ENCODE measurements around the gene PSTPIP1.
A peak's percentile ranks its signal among the peaks of the same experiment; 100 is the strongest.

The PSTPIP1 gene

GRCh38 chr15:77071305-77072223, 76.6 kb downstream of the PSTPIP1 start:
- Histone ChIP-seq H3K4me1 (ENCODE audit: insufficient read depth, insufficient read length) (no peaks in the 10 kb centered on the region), H3K9ac (ENCODE audit: insufficient read length, low read depth) (peak overlapping the region; percentile 11), H3K4me3 (ENCODE audit: insufficient read length, low read depth) (no peak overlapping the region), H3K27me3 (ENCODE audit: insufficient read depth, insufficient read length) (peaks cover 2% of the 10 kb centered on the region), H3K36me3 (ENCODE audit: insufficient read depth, insufficient read length, low read length) (peaks cover 19% of the 10 kb centered on the region), H3K9me3 (ENCODE audit: insufficient read depth, low read length) (no peaks in the 10 kb centered on the region)
- no peak for TF ChIP-seq SUZ12 (IDR thresholded peaks at IDR 0.05; ENCODE audit: extremely low read depth, insufficient read depth, insufficient read length)
- no peak for TF ChIP-seq YY1 (IDR thresholded peaks at IDR 0.05; ENCODE audit: insufficient read depth, insufficient read length)
- no peak for TF ChIP-seq ZNF274 (IDR thresholded peaks at IDR 0.05; ENCODE audit: low read depth, low read length)
- no peak for DNase-seq (ENCODE audit: low read depth, low spot score)

GRCh38 chr15:77074350-77074749, 79.4 kb downstream of the PSTPIP1 start:
- H3K4me3 ChIP-seq (ENCODE audit: insufficient read length, low read depth): no peak overlapping the region
- no peaks in the 10 kb centered on the region for H3K9me3 ChIP-seq (ENCODE audit: insufficient read depth, low read length)
- H3K27me3 ChIP-seq (ENCODE audit: insufficient read depth, insufficient read length): peaks cover 2% of the 10 kb centered on the region
- peaks cover 5% of the 10 kb centered on the region for H3K36me3 ChIP-seq (ENCODE audit: insufficient read depth, insufficient read length, low read length)
- no peak for DNase-seq (ENCODE audit: low read depth, low spot score)
- H3K9ac ChIP-seq (ENCODE audit: insufficient read length, low read depth): no peak overlapping the region
- H3K4me1 ChIP-seq (ENCODE audit: insufficient read depth, insufficient read length): no peaks in the 10 kb centered on the region
- TF ChIP-seq SUZ12 (IDR thresholded peaks at IDR 0.05; ENCODE audit: extremely low read depth, insufficient read depth, insufficient read length): no peak
- TF ChIP-seq YY1 (IDR thresholded peaks at IDR 0.05; ENCODE audit: insufficient read depth, insufficient read length): no peak
- no peak for TF ChIP-seq ZNF274 (IDR thresholded peaks at IDR 0.05; ENCODE audit: low read depth, low read length)

GRCh38 chr15:77075528-77075927, 80.6 kb downstream of the PSTPIP1 start:
- Histone ChIP-seq H3K9me3 (ENCODE audit: insufficient read depth, low read length) (no peaks in the 10 kb centered on the region; the same call in 1 of the 2 replicates), H3K4me1 (ENCODE audit: insufficient read depth, insufficient read length) (no peaks in the 10 kb centered on the region), H3K36me3 (ENCODE audit: insufficient read depth, insufficient read length, low read length) (no peaks in the 10 kb centered on the region), H3K27me3 (ENCODE audit: insufficient read depth, insufficient read length) (no peaks in the 10 kb centered on the region), H3K9ac (ENCODE audit: insufficient read length, low read depth) (no peak overlapping the region), H3K4me3 (ENCODE audit: insufficient read length, low read depth) (no peak overlapping the region)
- DNase-seq (ENCODE audit: low read depth, low spot score): no peak
- TF ChIP-seq SUZ12 (IDR thresholded peaks at IDR 0.05; ENCODE audit: extremely low read depth, insufficient read depth, insufficient read length) (no peak), ZNF274 (IDR thresholded peaks at IDR 0.05; ENCODE audit: low read depth, low read length) (no peak), YY1 (IDR thresholded peaks at IDR 0.05; ENCODE audit: insufficient read depth, insufficient read length) (no peak)

GRCh38 chr15:77076323-77076915, 81.5 kb downstream of the PSTPIP1 start:
- no peak overlapping the region for H3K9ac ChIP-seq (ENCODE audit: insufficient read length, low read depth)
- no peaks in the 10 kb centered on the region for H3K36me3 ChIP-seq (ENCODE audit: insufficient read depth, insufficient read length, low read length)
- H3K4me1 ChIP-seq (ENCODE audit: insufficient read depth, insufficient read length): no peaks in the 10 kb centered on the region
- no peak for TF ChIP-seq YY1 (IDR thresholded peaks at IDR 0.05; ENCODE audit: insufficient read depth, insufficient read length)
- no peak for TF ChIP-seq SUZ12 (IDR thresholded peaks at IDR 0.05; ENCODE audit: extremely low read depth, insufficient read depth, insufficient read length)
- no peak for TF ChIP-seq ZNF274 (IDR thresholded peaks at IDR 0.05; ENCODE audit: low read depth, low read length)
- no peaks in the 10 kb centered on the region for H3K27me3 ChIP-seq (ENCODE audit: insufficient read depth, insufficient read length)
- no peaks in the 10 kb centered on the region; the same call in 1 of the 2 replicates for H3K9me3 ChIP-seq (ENCODE audit: insufficient read depth, low read length)
- no peak for DNase-seq (ENCODE audit: low read depth, low spot score)
- H3K4me3 ChIP-seq (ENCODE audit: insufficient read length, low read depth): no peak overlapping the region

- Histone ChIP-seq H3K4me3 (ENCODE audit: insufficient read length, low read depth) (no peak overlapping the region), H3K4me1 (ENCODE audit: insufficient read depth, insufficient read length) (no peaks in the 10 kb centered on the region), H3K9ac (ENCODE audit: insufficient read length, low read depth) (no peak overlapping the region), H3K9me3 (ENCODE audit: insufficient read depth, low read length) (no peaks in the 10 kb centered on the region; the same call in 1 of the 2 replicates), H3K27me3 (ENCODE audit: insufficient read depth, insufficient read length) (no peaks in the 10 kb centered on the region), H3K36me3 (ENCODE audit: insufficient read depth, insufficient read length, low read length) (no peaks in the 10 kb centered on the region)
- DNase-seq (ENCODE audit: low read depth, low spot score): no peak
- TF ChIP-seq SUZ12 (IDR thresholded peaks at IDR 0.05; ENCODE audit: extremely low read depth, insufficient read depth, insufficient read length): no peak
- no peak for TF ChIP-seq YY1 (IDR thresholded peaks at IDR 0.05; ENCODE audit: insufficient read depth, insufficient read length)
- TF ChIP-seq ZNF274 (IDR thresholded peaks at IDR 0.05; ENCODE audit: low read depth, low read length): no peak
Measured at GRCh38 chr15:77081971-77082370, 87.0 kb downstream of the PSTPIP1 start.

GRCh38 chr15:77083381-77084160, 88.6 kb downstream of the PSTPIP1 start:
- no peak overlapping the region for H3K4me3 ChIP-seq (ENCODE audit: insufficient read length, low read depth)
- H3K9me3 ChIP-seq (ENCODE audit: insufficient read depth, low read length): no peaks in the 10 kb centered on the region; the same call in 1 of the 2 replicates
- no peak for DNase-seq (ENCODE audit: low read depth, low spot score)
- no peaks in the 10 kb centered on the region for H3K4me1 ChIP-seq (ENCODE audit: insufficient read depth, insufficient read length)
- H3K9ac ChIP-seq (ENCODE audit: insufficient read length, low read depth): no peak overlapping the region
- no peaks in the 10 kb centered on the region for H3K27me3 ChIP-seq (ENCODE audit: insufficient read depth, insufficient read length)
- TF ChIP-seq YY1 (IDR thresholded peaks at IDR 0.05; ENCODE audit: insufficient read depth, insufficient read length): no peak
- no peak for TF ChIP-seq SUZ12 (IDR thresholded peaks at IDR 0.05; ENCODE audit: extremely low read depth, insufficient read depth, insufficient read length)
- no peak for TF ChIP-seq ZNF274 (IDR thresholded peaks at IDR 0.05; ENCODE audit: low read depth, low read length)
- no peaks in the 10 kb centered on the region for H3K36me3 ChIP-seq (ENCODE audit: insufficient read depth, insufficient read length, low read length)

Measured in NT2/D1 (cell line).